Activated CD8-positive, alpha-beta memory T cell treated with anti-CD3 and anti-CD28 coated beads, Interleukin-2, amount 50 U/mL, for 4 hours (primary cell): ENCODE data around the gene ZNF280C.
"Not testable (repeated sequence)": the region's sequence is repeated elsewhere in the genome, so short reads cannot be mapped to it uniquely, and the experiment has no call there.

Experiments
- DNase-seq: peaks from one replicate; pipeline ENCODE4 v3.0.0-alpha.2; 2020

The ZNF280C gene

DNA sequence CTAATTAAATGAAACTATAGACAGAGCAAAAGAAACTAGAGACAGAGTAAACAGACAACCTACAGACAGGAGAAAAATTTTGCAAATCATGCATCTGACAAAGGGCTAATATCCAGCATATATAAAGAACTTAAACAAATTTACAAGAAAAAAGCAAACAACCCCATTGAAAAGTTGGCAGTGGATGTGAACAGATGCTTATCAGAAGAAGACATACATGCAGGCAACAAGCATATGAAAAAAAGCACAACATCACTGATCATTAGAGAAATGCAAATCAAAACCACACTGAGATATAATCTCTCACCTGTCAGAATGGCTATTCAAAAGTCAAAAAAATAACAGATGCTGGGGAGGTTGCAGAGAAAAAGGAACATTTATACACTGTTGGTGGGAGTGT, 14.8 kb downstream of the ZNF280C start:
- DNase-seq = no peak

DNA sequence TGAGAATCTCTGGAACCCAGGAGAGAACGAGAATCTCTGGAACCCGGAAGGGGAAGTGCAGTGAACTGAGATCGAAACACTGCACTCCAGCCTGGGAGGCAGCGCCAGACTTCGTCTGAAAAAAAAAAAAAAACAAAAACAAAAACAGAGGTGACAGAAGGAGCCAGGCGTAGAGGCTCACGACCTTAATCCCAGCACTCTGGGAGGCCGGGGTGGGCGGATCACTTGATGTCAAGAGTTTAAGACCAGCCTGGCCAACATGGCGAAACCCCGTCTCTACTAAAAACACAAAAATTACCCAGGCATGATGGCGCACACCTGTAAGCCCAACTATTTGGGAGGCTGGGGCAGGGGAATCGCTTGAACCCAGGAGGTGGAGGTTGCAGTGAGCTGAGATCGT, 17.0 kb downstream of the ZNF280C start:
- no peak for DNase-seq

- DNase-seq = no peak
These were observed 20.7 kb downstream of the ZNF280C start for GRCh38 chrX:130247996-130248395.

DNA sequence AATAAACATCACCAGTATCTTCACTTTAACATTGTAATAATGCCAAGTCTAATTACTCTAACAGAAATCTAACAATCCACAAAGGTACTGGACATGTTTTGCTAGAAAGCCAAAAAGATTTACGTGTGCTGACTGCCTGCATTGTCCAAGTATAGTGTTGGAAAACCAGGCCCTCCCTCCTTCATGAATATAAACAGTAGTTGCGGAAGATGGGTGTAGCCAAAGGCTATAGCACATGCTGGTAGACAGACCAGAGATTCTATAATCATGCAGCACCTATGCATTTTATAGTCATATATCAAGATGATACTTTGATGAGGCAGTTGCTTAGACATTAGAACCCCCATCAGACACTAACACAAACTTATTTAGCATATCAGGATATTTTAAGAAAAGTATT, 22.6 kb downstream of the ZNF280C start:
- no peak for DNase-seq

DNA sequence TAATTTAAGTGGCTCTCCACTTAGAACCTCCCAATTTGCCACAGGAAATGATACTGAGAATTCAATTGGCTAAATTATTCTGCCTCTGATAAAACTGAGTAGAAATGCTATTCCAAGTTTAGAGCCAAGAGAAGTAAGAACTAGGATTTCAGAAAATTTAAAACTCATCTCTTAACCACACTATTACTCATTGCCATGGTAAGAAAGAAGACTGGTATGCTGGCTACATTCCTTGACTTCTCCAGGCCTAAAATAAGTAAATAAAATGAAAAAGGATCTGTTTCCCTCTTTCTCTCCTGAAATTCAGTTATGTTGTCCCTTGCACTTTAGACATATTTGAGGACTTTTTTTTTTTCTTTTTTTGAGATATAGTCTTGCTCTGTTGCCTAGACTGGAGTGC, 23.3 kb downstream of the ZNF280C start:
- no peak for DNase-seq

DNA sequence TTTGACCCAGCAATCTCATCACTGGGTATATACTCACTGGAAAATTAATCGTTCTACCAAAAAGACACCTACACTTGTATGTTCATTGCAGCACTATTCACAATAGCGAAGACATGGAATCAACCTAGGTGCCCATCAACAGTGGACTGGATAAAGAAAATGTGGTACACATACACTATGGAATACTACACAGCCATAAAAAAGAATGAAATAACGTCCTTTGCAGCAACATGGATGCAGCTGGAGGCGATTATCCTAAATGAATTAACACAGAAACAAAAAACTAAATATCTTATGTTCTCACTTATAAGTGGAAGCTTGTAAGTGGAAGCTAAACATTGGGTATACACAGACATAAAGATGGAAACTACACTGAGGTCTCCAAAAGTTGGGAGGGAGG, 37.5 kb downstream of the ZNF280C start:
- not testable (repeated sequence) for DNase-seq

DNA sequence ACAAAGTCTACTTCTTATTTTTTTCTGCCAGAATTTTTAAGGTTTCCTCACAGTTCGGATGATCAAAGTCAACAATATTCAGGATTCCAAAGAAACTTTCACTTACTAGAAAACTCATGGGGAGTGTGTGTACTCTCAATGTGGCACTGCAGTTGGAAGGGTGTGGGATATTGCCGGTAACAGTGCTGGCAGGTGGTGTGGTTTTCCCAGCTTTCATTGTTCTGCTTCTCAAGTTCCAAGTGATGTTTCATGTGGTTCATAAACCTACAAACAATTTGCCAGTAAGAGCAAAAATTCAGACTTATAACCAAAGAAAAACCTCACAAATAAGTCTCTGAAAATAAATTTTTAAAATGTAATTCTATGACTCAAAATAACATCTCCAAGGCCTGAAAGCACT, 39.8 kb downstream of the ZNF280C start:
- DNase-seq = no peak

DNA sequence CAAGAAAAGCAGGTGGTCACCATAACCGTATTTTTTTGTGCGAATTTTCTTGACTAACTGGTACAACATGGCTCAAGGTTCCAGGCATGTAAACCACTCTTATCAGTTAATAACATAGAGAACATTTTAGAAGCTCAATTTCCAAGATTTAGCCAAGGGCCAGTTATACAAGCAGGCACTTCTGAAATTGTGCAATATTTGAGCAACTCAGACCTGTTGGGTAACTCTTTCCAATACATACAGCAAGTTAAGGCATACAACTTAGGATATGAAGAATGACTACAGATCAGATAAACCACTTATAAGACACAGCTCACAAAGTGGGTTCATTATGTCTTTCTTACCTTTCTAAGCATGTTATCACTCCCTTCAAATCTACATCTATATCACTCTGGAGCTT, 43.9 kb downstream of the ZNF280C start:
- no peak for DNase-seq

GRCh38 chrX:130216320-130216719, 52.4 kb downstream of the ZNF280C start:
- no peak for DNase-seq

- no peak for DNase-seq
These were observed 55.3 kb downstream of the ZNF280C start for GRCh38 chrX:130213376-130213775.

GRCh38 chrX:130212371-130212770, 56.3 kb downstream of the ZNF280C start:
- DNase-seq = no peak

GRCh38 chrX:130211415-130212186, 57.1 kb downstream of the ZNF280C start:
- DNase-seq = no peak

- DNase-seq = no peak
These were observed 64.1 kb downstream of the ZNF280C start for GRCh38 chrX:130204647-130205046.

DNA sequence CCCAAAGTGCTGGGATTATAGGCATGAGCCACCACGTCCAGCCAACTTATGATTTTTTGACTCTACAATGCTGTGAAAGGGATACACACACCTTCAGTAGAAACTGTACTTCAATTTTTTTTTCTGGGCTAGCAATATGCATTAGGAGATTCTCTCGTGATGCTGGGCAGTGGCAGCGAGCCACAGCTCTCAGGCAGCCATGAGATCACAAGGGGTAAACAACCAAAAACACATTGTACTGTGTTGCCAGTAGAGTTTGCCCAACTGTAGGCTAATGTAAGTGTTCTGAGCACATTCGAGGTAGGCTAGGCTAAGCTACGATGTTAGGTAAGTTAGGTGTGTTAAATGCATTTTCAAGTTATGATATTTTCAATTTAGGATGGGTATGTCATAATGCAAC, 71.2 kb downstream of the ZNF280C start:
- no peak for DNase-seq

- DNase-seq = no peak
These were observed 72.2 kb downstream of the ZNF280C start for GRCh38 chrX:130196466-130196865.

DNA sequence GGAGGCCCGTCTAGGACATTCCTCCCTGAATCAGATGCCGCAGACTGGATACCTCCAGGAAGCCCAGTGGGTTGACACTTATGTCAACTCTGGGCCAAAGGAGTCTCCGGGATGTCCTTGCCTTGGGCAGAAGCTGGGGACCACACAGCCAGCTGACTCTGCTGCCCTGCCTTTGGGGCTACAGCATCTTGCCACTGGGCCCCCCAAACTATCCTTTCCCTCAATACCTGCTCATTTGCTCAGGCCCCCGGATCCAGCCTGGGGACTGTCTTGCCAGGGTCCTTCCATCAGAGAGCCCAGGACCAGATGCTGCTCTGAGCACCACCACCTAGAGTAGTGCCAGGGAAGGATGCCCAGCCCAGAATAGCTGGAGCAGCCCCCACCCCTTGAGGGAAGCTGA, 77.9 kb downstream of the ZNF280C start:
- no peak for DNase-seq

DNA sequence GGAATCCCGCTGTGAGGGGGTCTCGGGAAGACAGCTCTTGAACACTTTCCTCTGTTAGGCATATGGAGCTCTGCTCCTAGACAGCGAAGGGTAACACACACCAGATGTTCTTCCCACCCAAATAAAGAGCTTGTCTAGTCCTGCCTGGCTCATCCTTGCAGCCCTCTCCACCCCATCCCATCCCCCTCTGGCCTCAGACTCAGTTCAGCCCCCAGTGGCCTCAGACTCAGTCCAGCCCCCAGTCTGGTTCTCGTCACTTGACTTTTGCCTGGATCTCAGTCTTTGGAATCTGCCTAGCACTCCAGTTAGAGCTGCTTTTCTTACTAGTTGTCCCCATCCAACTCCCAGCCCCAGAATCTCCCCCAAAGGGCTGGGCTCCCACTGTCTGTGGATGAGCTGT, 82.0 kb downstream of the ZNF280C start:
- DNase-seq = no peak

GRCh38 chrX:130184857-130185256, 83.8 kb downstream of the ZNF280C start:
- DNase-seq = no peak

DNA sequence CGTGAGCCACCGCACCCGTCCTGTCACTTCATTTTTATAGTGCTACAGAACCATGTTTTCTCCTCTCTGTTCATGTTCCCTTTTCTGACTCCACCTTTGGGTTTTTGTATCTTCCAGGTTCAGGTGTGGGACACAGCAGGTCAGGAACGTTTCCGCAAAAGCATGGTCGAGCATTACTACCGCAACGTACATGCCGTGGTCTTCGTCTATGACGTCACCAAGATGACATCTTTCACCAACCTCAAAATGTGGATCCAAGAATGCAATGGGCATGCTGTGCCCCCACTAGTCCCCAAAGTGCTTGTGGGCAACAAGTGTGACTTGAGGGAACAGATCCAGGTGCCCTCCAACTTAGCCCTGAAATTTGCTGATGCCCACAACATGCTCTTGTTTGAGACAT, 84.5 kb downstream of the ZNF280C start:
- DNase-seq = no peak

GRCh38 chrX:130179579-130180215, 89.0 kb downstream of the ZNF280C start:
- DNase-seq = no peak

GRCh38 chrX:130179170-130179569, 89.5 kb downstream of the ZNF280C start:
- DNase-seq = no peak

GRCh38 chrX:130176942-130177341, 91.8 kb downstream of the ZNF280C start:
- DNase-seq = no peak

GRCh38 chrX:130176354-130176776, 92.3 kb downstream of the ZNF280C start:
- no peak for DNase-seq

DNA sequence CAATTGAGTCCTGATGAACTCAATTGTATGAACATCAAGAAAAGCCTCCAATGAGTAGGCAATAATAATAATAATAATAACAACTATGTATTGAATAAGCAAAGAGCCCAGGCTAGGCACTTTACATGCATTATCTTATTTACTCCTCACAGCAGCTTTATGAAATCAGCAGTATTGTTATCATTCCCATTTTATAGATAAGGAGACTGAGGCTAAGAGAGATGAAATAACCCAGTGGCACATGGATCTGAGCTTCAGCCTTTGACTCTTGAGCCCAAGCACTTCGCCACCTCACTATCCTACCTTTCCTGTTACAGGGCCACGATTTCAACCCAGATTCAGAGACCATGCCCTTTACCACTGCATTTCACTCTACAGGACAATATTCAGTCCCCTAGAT, 93.8 kb downstream of the ZNF280C start:
- DNase-seq = no peak
